SIG-M5 treated with dmso at 0.1 percent for 504 hours (cell line): ENCODE data around the gene SMDT1.
"Not testable (repeated sequence)": the region's sequence is repeated elsewhere in the genome, so short reads cannot be mapped to it uniquely, and the experiment has no call there.

Experiments used
- DNase-seq: peaks from one replicate; lab custom pipeline; 2025; ENCODE audit not compliant: unreplicated experiment; lab: John Stamatoyannopoulos, UW

SMDT1 gene

DNA sequence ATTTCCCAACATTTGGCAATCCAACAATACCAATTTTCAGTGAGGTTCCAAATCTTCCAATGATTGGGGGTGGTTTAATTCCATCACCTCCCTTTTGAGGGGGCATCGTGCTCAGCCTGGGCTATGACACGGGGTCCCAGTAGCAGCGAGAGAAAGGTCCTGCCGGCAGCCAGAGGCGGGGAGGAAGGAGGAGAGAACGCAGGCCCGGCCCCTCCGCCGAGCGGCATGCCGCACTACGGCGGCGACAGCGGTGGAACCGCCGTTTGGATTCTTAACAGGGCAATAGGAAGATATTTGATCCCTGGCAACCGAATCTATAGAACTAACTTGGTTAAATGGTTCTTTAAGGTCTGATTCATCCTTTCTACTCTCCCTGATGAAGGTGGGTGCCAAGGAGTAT, 29.3 kb downstream of the SMDT1 start:
- no peak for DNase-seq

DNA sequence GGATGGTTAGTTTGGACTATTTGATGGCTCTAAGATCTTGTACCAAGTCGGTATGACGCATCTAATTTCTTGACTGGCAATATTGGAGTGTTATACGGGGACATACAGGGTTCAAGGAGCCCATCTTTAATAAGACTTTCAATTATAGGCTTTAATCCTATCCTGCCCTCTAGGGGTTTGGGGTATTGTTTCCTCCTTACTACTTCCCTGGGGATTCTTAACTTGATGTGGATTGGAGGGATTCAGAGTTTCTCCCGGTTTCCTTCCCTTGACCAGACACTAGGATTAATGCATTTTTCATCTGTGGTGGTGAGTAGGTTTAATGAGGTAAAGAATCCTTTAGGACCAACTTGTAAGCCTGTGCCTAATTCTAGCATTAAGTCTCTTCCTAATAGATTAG, 32.3 kb downstream of the SMDT1 start:
- no peak for DNase-seq

DNA sequence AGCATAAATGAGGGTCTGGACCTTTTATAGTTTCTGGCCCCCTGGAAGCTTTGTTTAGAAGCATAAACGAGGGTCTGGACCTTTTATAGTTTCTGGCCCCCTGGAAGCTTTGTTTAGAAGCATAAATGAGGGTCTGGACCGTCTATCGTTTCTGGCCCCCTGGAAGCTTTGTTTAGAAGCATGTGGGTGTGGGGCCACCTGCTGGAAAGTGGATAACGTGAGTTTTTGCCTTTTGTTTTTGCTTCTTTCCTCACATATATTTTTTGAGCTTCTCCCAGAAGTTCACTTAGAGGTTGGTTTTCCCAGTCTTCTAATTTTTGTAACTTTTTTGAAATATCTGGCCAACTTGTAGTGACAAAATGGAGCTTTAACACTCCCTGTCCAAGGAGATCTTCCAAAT, 33.3 kb downstream of the SMDT1 start:
- DNase-seq: not testable (repeated sequence)

DNA sequence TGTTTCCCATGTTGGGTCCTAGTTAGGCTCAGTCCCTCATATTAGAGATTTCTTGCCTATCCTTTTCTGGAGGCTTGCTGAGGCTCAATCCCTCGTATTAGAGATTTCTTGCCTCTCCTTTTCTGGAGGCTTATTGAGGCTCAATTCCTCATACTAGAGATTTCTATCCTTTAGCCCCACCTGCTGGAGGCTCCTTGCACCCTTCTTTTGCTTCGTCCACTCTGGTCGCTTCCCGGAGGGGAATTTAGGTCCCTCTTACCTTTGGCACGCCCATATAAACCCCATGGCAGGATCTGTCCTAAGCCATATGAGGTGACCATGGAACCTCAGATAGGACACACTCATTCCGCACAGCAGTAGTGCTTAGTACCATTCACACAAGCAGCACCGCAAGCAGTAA, 35.2 kb downstream of the SMDT1 start:
- DNase-seq: no peak

DNA sequence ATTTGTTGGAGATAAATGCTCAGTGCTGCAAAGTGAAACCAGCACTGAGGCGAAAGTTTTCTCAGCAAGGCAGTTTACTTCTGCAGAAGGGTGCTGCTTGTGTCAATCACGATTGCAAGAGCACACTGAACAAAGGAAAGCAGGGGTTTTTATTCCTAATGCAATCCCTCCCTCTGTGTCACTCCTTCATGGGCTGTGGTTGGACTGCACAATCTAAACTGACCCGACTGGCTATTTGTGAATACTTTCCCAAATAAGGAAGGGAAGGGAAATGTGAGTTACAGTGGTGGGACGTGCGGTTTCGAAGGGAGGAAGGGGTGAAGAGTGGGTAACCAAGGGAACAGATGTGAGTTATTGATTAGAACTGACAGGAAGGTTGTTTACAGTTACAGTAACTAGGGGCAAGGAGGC, 35.9 kb downstream of the SMDT1 start:
- DNase-seq: not testable (repeated sequence)

DNA sequence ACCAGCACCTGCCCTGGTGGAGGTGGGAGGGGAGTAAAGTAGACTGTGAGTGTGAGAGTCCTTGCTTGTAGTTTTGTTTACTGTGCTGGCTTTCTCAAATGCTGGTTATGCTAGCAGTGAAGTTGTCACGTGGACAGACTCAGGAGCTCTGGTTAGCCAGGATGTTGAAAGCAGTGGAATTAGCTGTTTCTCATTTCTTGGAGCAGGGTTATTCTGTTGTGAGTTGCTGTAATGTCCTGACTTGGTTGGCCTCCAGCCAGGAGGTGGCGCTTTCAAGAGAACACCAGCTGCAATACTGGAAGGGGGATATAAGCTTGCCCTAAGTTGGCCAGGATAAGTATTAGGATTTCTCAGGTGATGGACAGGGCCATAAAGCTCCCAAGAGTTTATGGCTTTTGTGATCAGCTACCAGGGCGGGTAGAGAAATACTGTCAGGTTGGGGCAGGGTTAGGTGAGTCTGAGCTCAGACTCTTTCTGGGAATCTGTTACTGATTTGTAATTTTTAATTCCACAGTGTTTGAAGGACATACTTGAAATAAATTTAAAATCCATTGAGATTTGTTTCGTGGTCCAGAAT, 37.4 kb downstream of the SMDT1 start:
- no peak for DNase-seq

DNA sequence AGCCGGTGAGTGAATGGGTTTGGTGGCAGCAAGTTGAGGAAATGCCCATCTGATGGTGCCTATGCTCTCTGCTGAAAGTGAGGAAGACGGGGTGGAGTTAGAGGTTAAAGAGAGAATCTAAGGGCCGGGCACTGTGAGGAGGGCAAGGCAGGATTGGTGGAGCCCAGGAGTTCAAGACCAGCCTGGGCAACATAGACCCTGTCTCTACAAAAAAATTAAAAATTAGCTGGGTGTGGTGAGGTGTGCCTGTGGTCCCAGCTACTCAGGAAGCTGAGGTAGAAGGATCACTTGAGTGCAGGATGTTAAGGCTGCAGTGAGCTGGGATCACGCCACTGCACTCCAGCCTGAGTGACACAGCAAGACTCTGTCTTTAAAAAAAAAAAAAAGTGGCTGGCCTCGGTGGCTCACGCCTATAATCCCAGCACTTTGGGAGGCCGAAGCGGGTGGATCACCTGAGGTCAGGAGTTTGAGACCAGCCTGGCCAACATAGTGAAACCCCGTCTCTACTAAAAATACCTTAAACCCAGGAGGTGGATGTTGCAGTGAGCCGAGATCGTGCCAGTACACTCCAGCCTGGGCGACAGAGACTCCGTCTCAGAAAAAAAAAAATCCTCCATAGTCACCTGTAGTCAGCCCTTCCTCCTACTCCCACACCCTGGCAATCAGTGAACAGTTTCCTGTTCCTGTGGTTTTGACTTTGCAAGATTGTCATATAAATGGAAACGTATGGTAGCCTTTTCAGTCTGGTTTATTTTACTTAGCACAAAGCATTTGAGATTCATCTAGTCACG, 40.9 kb downstream of the SMDT1 start:
- not testable (repeated sequence) for DNase-seq

DNA sequence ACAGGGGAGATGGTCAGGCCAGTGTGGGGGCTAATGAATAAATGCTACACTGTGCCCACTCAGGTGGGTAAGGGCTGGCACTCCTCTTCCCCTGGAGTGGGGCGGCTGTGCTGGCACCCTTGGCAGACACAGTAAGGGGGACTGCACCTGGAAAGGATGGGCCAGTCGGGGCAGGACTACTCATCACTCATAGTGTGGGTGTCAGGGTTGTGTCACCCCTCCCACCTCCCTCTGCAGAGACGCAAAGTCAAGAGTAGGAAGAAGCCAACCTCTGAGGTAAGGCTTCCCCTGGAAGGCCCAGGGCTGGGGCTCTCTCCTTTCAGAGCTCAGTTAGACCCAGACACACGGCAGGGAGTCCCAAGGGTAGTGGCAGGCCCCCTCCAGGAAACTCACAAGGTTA, 44.0 kb downstream of the SMDT1 start:
- DNase-seq: not testable (repeated sequence)

DNA sequence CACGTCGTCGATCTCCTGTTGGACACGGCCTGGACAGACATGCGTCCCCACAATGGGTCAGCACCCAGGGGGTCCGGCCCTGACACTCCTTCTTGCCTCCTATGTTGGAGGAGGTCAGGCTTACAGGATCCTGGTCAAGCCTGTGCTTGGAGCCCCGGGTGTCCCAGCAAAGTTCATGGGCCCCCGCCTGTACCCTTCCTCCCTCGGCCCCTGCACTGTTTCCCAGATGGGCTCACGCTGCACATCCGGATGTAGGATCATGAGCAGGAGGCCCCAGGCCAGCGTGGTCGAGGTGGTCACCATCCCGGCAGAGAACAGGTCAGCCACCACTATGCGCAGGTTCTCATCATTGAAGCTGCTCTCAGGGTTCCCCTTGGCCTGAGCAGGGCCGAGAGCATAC, 48.1 kb downstream of the SMDT1 start:
- no peak for DNase-seq

DNA sequence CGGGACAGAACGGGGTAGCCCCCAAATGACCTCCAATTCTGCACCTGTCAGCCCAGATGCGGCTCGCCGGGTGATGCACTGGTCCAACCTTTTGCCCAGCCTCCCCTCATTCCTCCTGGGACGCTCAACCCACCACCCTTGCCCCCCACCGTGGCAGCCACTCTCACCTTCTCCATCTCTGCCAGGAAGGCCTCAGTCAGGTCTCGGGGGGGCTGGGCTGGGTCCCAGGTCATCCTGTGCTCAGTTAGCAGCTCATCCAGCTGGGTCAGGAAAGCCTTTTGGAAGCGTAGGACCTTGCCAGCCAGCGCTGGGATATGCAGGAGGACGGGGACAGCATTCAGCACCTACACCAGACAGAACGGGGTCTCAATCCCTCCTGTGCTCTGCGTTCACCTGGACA, 48.5 kb downstream of the SMDT1 start:
- not testable (repeated sequence) for DNase-seq

DNA sequence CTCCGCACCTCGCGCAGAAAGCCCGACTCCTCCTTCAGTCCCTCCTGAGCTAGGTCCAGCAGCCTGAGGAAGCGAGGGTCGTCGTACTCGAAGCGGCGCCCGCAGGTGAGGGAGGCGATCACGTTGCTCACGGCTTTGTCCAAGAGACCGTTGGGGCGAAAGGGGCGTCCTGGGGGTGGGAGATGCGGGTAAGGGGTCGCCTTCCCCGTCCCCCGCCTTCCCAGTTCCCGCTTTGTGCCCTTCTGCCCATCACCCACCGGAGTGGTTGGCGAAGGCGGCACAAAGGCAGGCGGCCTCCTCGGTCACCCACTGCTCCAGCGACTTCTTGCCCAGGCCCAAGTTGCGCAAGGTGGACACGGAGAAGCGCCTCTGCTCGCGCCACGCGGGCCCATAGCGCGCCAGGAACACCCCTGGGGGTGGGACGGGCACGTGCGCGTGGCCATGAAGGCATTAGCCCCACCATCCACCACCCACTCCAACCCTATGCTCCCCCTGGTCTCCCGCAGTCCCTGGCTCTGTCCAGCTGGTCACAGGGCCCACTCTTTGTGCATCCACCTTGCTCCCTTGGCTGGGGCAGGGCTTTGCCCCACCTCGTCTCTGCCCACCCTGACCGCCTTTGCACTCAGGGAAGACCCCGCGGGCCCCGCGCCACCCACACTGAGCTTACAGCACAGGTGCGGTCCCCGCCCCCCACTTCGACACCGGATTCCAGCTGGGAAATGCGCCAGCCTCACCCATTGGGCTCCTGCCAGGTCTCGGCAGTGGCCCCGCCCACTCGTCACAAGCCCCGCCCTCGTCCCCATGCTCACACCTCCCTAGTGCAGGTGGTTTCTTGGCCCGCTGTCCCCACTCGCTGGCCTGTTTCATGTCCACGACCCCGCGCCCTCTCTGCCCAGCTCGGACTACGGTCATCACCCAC, 49.5 kb downstream of the SMDT1 start:
- DNase-seq: not testable (repeated sequence)

DNA sequence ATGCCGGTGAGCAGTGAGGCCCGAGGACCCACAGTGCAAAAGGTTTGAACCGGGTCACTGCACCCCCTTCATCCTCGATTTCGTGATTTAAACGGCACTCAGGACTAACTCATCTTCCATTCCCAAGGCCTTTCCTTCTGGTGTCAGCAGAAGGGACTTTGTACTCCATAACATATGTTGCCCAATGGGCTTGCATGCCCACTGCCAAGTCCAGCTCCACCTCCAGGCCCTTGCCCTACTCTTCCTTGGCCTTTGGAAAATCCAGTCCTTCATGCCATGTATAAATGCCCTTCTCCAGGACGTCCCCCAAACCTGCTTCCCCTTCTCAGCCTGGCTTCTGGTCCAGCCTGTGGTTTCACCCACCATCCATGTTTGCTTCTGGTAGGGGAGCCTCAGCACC, 50.7 kb downstream of the SMDT1 start:
- not testable (repeated sequence) for DNase-seq

DNA sequence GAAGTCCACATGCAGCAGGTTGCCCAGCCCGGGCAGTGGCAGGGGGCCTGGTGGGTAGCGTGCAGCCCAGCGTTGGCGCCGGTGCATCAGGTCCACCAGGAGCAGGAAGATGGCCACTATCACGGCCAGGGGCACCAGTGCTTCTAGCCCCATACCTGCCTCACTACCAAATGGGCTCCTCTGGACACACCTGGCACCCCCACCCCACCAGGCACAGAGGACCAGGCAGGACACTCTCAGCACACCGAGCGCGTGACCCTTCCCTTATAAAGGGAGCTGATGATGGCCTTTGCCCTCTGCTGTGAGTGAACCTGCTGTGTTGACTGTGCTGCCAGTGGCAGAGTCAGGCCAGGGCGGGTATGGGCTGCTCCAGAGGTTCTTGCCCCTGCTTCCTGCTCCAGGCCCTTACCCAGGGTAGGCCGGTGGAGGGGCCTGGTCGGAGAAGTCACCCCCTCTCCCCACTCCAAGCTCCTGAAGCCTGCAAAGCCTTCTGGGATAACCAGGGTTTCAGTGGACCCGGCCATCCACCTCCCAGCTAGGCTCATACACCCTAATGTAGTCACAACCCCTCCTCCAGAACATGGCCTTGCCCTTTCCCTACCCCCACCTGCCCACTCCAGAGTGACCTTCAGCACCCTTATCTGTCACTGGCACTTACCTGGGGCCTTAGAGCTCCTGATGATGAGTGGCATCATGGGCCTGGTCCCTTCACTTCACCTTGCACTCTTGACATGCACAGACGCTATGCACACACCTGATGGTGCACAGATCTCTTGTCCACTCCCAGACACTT, 51.3 kb downstream of the SMDT1 start, which contains the start of gene CYP2D6:
CYP2D6 (minus strand) TSS at position 172 of the 793 bp plus-strand sequence; CDS start at position 153, 19 bp downstream.
- not testable (repeated sequence) for DNase-seq

DNA sequence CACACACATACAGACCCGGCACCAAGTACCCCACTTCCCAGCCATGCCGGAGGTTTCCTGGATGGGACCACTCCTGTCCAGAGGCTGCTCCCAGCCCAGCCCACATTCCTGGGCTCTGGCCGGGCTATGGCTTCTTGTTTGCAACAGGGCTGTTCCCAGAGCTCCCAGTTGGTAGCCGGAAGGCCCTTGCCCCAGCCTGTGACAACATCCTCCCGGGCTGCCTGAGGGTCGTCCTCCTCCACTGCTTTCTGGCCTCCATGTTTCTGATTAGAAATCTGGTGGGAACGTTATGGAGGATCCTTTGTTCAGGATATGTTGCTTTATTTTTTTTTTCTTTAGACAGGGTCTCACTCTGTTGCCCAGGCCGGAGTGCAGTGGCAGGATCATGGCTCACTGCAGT, 52.1 kb downstream of the SMDT1 start:
- no peak for DNase-seq

DNA sequence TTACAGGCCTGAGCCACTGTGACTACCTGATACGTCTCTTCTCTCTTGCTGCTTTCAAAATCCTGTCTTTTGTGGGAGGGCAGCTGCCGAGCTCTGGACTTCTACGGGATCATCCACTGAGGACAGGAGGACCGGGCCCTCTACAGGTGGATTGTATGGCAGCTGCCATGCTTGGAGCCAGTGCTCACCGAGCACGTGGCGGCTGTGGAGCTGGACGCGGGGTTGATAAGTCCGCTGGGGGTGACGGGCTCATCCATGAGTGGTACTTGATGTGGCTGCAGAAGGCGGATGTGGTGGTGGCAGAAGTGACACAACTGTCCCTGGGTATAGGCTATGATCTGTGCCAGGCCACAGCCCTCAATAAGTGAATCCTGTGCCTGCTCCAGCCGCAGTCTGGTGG, 53.0 kb downstream of the SMDT1 start:
- no peak for DNase-seq
